HCT116 (cell line): ENCODE data around the gene EHD4. TPM values are rescaled to one million over a fixed set of nuclear protein-coding genes. Genes with fewer than 3 reads are reported as not detected.

Experiments
- ATAC-seq: fragments of 200-7000 bp; cut with Tn5 transposase; 2 replicates; pipeline ENCODE4 v1.9.1; 2020; ENCODE audit warnings: mild to moderate bottlenecking, moderate library complexity
- BruUV-seq: library from RNA; stranded (reverse); fragments of 400-500 nt; replicated peaks from 2 replicates; lab custom pipeline; 2021; lab: Mats Ljungman, UMichigan
- CTCF ChIA-PET: fragments of 300-600 bp; sonication (Branson Sonifier 250); formaldehyde crosslinking; loops from one replicate; lab custom pipeline; 2021; ENCODE audit warnings: antibody characterized with exemption; lab: Charles Lee
- POLR2A ChIA-PET: fragments of 300-600, 350-600 bp; sonication (Branson Sonifier 250); formaldehyde crosslinking; loops from one replicate; lab custom pipeline; 2021; ENCODE audit warnings: antibody characterized with exemption; lab: Charles Lee
- RAD21 ChIA-PET, 2 experiments: fragments of 300-600 bp; sonication (Branson Sonifier 250); formaldehyde crosslinking; loops; one replicate each; lab custom pipeline; 2023; ENCODE audit warnings: low total read pairs in 2 of 2; ENCODE audit not compliant: uncharacterized antibody in 2 of 2, unreplicated experiment in 2 of 2, low non-redundant PET in 1 of 2; lab: Charles Lee
- DNase-seq: peaks from one replicate; pipeline ENCODE4 v3.0.0-alpha.2; 2010; ENCODE audit warnings: low read depth, low spot score
- H2AFZ ChIP-seq: fragments of 200-600 bp; shearing (Covaris generic), sonication (generic); 2 replicates; pipeline ENCODE4 v1.6.1; 2017; ENCODE audit warnings: low read depth, mixed run types, mixed read lengths, antibody characterized with exemption, low read length; ENCODE audit not compliant: poor library complexity, severe bottlenecking
- H3K27ac ChIP-seq: 2 replicates; pipeline ENCODE4 v1.5.1; 2012; ENCODE audit warnings: low read depth, low read length
- H3K27me3 ChIP-seq: fragments of 200-600 bp; sonication (generic); 2 replicates; pipeline ENCODE4 v1.6.1; 2016; ENCODE audit warnings: mixed run types, low read length, mixed read lengths; ENCODE audit not compliant: insufficient read depth
- H3K36me3 ChIP-seq, 2 experiments: fragments of 200-500 bp in 1 of 2; fragments of 200-600 bp in 1 of 2; sonication (Bioruptor generic) in 1 of 2; sonication (generic) in 1 of 2; 2 replicates each; pipeline versions ENCODE4 v1.5.1 to v1.6.1; 2014 to 2016; ENCODE audit warnings: low read length in 2 of 2, inconsistent platforms in 1 of 2, mixed read lengths in 1 of 2, mixed run types in 1 of 2; ENCODE audit not compliant: insufficient read depth in 2 of 2, control insufficient read depth in 1 of 2
- H3K4me1 ChIP-seq, 2 experiments: fragments of 200-600 bp in 1 of 2; sonication (generic) in 1 of 2; 2 replicates each; pipeline versions ENCODE4 v1.5.1 to v1.6.1; 2012 to 2017; ENCODE audit warnings: low read length in 2 of 2, inconsistent platforms in 1 of 2, mild to moderate bottlenecking in 1 of 2, mixed read lengths in 1 of 2, mixed run types in 1 of 2, moderate library complexity in 1 of 2; ENCODE audit not compliant: insufficient read depth in 2 of 2, control insufficient read depth in 1 of 2
- H3K4me2 ChIP-seq: fragments of 200-600 bp; sonication (generic); 2 replicates; pipeline ENCODE4 v1.6.1; 2017; ENCODE audit warnings: mixed run types, low read length, mixed read lengths
- H3K4me3 ChIP-seq, 2 experiments: fragments of 200-600 bp in 1 of 2; sonication (generic) in 1 of 2; replicated peaks in 1 of 2; 2 replicates each; pipeline ENCODE4 v1.5.1; 2011 to 2016; ENCODE audit warnings: low read length in 2 of 2, control low read depth in 1 of 2, low read depth in 1 of 2, mild to moderate bottlenecking in 1 of 2, mixed read lengths in 1 of 2, mixed run types in 1 of 2
- H3K79me2 ChIP-seq: fragments of 200-600 bp; sonication (generic); 2 replicates; pipeline ENCODE4 v1.6.1; 2017; ENCODE audit warnings: mild to moderate bottlenecking, mixed run types, low read length, moderate library complexity, mixed read lengths; ENCODE audit not compliant: insufficient read depth
- H3K9ac ChIP-seq: fragments of 200-600 bp; sonication (generic); 2 replicates; pipeline ENCODE4 v1.6.1; 2016; ENCODE audit warnings: low read length, mixed read lengths
- H3K9me2 ChIP-seq: fragments of 200-600 bp; sonication (generic), shearing (Covaris generic); 2 replicates; pipeline ENCODE4 v1.6.1; 2017; ENCODE audit warnings: mixed run types, mild to moderate bottlenecking, moderate library complexity; ENCODE audit not compliant: insufficient read depth
- H3K9me3 ChIP-seq, 2 experiments: fragments of 200-500 bp in 1 of 2; fragments of 200-600 bp in 1 of 2; sonication (Bioruptor generic) in 1 of 2; sonication (generic) in 1 of 2; 2 replicates each; pipeline ENCODE4 v1.6.1; 2014 to 2017; ENCODE audit warnings: low read length in 2 of 2, mixed read lengths in 2 of 2, inconsistent platforms in 1 of 2, low read depth in 1 of 2, mild to moderate bottlenecking in 1 of 2, mixed run types in 1 of 2, moderate library complexity in 1 of 2; ENCODE audit not compliant: control insufficient read depth in 1 of 2, insufficient read depth in 1 of 2
- H4K20me1 ChIP-seq: fragments of 200-600 bp; sonication (generic), shearing (Covaris generic); 2 replicates; pipeline ENCODE4 v1.6.1; 2017; ENCODE audit warnings: mixed run types, mild to moderate bottlenecking, moderate library complexity; ENCODE audit not compliant: insufficient read depth
- CEBPB ChIP-seq: IDR thresholded peaks from 2 replicates; pipeline ENCODE4 v1.6.1; 2012; ENCODE audit warnings: low read depth
- EGR1 ChIP-seq: IDR thresholded peaks from 2 replicates; pipeline ENCODE4 v1.6.1; 2012; ENCODE audit warnings: low read depth
- ELF1 ChIP-seq: IDR thresholded peaks from 2 replicates; pipeline ENCODE4 v1.6.1; 2012; ENCODE audit warnings: low read depth, borderline replicate concordance
- EZH2 ChIP-seq: fragments of 200-600 bp; sonication (generic); IDR thresholded peaks from 2 replicates; pipeline ENCODE4 v1.6.1; 2017; ENCODE audit warnings: antibody characterized with exemption, mixed run types
- FOSL1 ChIP-seq: IDR thresholded peaks from 2 replicates; pipeline ENCODE4 v1.6.1; 2012; ENCODE audit warnings: low read depth
- POLR2AphosphoS5 ChIP-seq: IDR thresholded peaks from 2 replicates; pipeline ENCODE4 v1.6.1; 2011; ENCODE audit warnings: mild to moderate bottlenecking, low read depth, low read length, moderate library complexity
- SRF ChIP-seq: IDR thresholded peaks from 2 replicates; pipeline ENCODE4 v1.6.1; 2012; ENCODE audit warnings: low read depth
- YY1 ChIP-seq: IDR thresholded peaks from 2 replicates; pipeline ENCODE4 v1.6.1; 2011; ENCODE audit warnings: low read length, low read depth, moderate library complexity, mild to moderate bottlenecking; ENCODE audit not compliant: insufficient replicate concordance; ENCODE audit errors: extremely low read depth
- ZNF274 ChIP-seq: fragments of 200-500 bp; sonication (Bioruptor generic); IDR thresholded peaks from 2 replicates; pipeline ENCODE4 v1.6.1; 2014; ENCODE audit warnings: mild to moderate bottlenecking, low read depth, low read length, inconsistent platforms
- intact Hi-C: fragments of 100-400 bp; cut with micrococcal nuclease; formaldehyde crosslinking; loops from 2 replicates; pipeline ENCODE4 v1.10.0; 2022
- total RNA-seq: library from RNA; stranded (reverse); gene quantifications from one replicate; pipeline ENCODE4 v1.2.1, GENCODE V29; 2021; ENCODE audit not compliant: unreplicated experiment
- TF ChIP-seq, protein P1 (sequence below): IDR thresholded peaks from 2 replicates; pipeline ENCODE4 v1.6.1; 2012

Gene EHD4
- total RNA-seq, 1 experiment from 2014 or later, result 28.0 TPM

DNA sequence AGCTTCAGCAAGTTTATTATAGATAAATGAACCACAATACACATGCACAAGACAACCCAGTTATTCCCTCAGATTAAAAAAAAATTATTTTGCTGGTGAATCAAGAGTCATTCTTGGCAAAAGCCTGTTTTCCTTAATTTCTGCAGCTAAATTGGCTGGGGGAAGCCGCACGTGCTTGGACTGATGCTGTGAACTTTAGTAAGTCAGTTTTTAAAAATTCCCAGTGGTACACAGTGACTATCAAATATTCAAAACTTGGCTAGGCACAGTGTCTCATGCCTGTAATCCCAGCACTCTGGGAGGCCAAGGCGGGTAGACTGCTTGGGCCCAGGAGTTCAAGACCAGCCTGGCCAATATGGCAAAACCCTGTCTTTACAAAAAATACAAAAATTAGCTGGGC is 23.9 kb downstream of the EHD4 start:
- CTCF ChIA-PET, result interaction anchor here (0.9 kb wide), 1 partner anchor 24 kb away, joined by 3 read pairs; the partner anchor contains the start of gene EHD4
- POLR2A ChIA-PET, result no interaction called here
- DNase-seq (no peak), ATAC-seq (no peak)
- Histone ChIP-seq H4K20me1 (no peaks in the 10 kb centered on the region), H3K9me3 (no peaks in the 10 kb centered on the region), H3K4me2 (no peak overlapping the region), H3K27me3 (no peaks in the 10 kb centered on the region), H2AFZ (no peak overlapping the region), H3K4me3 (no peak overlapping the region), H3K9ac (no peak overlapping the region), H3K36me3 (peaks cover 4 to 26% of the 10 kb centered on the region in 2 experiments; a peak in 3 of 4 replicates), H3K27ac (no peak overlapping the region), H3K9me2 (no peaks in the 10 kb centered on the region), H3K4me1 (peaks cover 14 to 47% of the 10 kb centered on the region in 2 experiments), H3K79me2 (peaks cover 50% of the 10 kb centered on the region)
- intact Hi-C loops, result no loop called here
- RAD21 ChIA-PET, result no interaction called here
- BruUV-seq, result no TSS peak
- TF ChIP-seq SRF, result no peak
- no peak for TF ChIP-seq YY1
- TF ChIP-seq FOSL1, result no peak
- TF ChIP-seq CEBPB, result no peak
- no peak for TF ChIP-seq EZH2
- no peak for TF ChIP-seq EGR1
- TF ChIP-seq ELF1, result no peak
- TF ChIP-seq POLR2AphosphoS5, result no peak
- TF ChIP-seq ZNF274, result no peak

DNA sequence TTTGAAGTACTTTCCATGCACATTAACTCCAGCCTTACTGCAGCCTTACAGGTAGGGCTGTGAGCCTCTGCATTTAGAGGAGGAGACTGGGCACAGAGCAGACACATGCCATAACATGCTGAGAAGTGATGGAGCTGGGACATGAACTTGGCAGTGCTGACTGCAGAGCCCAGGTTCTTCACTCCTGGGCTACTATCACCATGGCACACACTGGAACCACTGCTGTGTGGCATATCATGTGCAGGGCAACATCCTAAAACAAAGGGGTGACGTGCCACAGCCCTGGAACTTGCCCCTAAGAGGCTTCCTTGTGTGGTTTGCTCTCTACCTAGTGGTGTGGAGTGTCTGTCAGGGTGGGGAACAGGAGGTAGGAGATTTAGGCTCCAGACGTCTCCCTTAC is 25.4 kb downstream of the EHD4 start:
- TF ChIP-seq, protein P1, sequence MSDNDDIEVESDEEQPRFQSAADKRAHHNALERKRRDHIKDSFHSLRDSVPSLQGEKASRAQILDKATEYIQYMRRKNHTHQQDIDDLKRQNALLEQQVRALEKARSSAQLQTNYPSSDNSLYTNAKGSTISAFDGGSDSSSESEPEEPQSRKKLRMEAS, result no peak
- TF ChIP-seq YY1 (no peak), POLR2AphosphoS5 (no peak), EGR1 (no peak)
- ATAC-seq (no peak), DNase-seq (no peak)
- no peak overlapping the region for H3K4me2 ChIP-seq
- CTCF ChIA-PET, result no interaction called here
- POLR2A ChIA-PET, result no interaction called here
- H3K4me3 ChIP-seq, result no peak overlapping the region
- no peaks in the 10 kb centered on the region for H3K9me3 ChIP-seq
- BruUV-seq, result no TSS peak
- H3K79me2 ChIP-seq, result peaks cover 59% of the 10 kb centered on the region
- H3K27ac ChIP-seq, result no peak overlapping the region
- RAD21 ChIA-PET, result no interaction called here
- H2AFZ ChIP-seq, result no peak overlapping the region
- H3K36me3 ChIP-seq, result peaks cover 0 to 22% of the 10 kb centered on the region in 2 experiments; a peak in 2 of 4 replicates
- peaks cover 14 to 62% of the 10 kb centered on the region in 2 experiments for H3K4me1 ChIP-seq
- H3K9ac ChIP-seq, result no peak overlapping the region
- H3K9me2 ChIP-seq, result no peaks in the 10 kb centered on the region
- H4K20me1 ChIP-seq, result no peaks in the 10 kb centered on the region
- intact Hi-C loops, result no loop called here
- H3K27me3 ChIP-seq, result no peaks in the 10 kb centered on the region
